SK-N-MC (cell line): ENCODE measurements around the gene KDM5B.

Source experiments
- DNase-seq: peaks from one replicate; pipeline ENCODE4 v3.0.0-alpha.2; 2011; ENCODE audit warnings: low read depth, low spot score
- H3K27ac ChIP-seq: fragments of 200-600 bp; sonication (generic); 2 replicates; pipeline ENCODE4 v1.5.1; 2016; ENCODE audit warnings: mixed run types
- H3K36me3 ChIP-seq: fragments of 200-600 bp; sonication (generic); 2 replicates; pipeline ENCODE4 v1.6.1; 2017; ENCODE audit warnings: antibody characterized with exemption, low read length, mixed read lengths; ENCODE audit not compliant: insufficient read depth
- H3K4me3 ChIP-seq: fragments of 200-600 bp; sonication (generic); 2 replicates; pipeline ENCODE4 v1.5.1; 2016
- H3K9ac ChIP-seq: fragments of 200-600 bp; sonication (generic); 2 replicates; pipeline ENCODE4 v1.8.0; 2017; ENCODE audit warnings: mixed run types, mixed read lengths; ENCODE audit not compliant: insufficient read length
- H3K9me3 ChIP-seq: fragments of 200-600 bp; sonication (generic); 2 replicates; pipeline ENCODE4 v1.6.1; 2017; ENCODE audit warnings: low read depth, mild to moderate bottlenecking, antibody characterized with exemption, low read length, moderate library complexity, mixed read lengths
- EZH2 ChIP-seq: fragments of 200-600 bp; sonication (generic); IDR thresholded peaks from one replicate; pipeline ENCODE4 v1.6.1; 2017; ENCODE audit warnings: antibody characterized with exemption
- FOXP2 ChIP-seq: optimal IDR thresholded peaks from 2 replicates; pipeline ENCODE3; 2011; ENCODE audit warnings: mild to moderate bottlenecking, moderate library complexity; ENCODE audit not compliant: insufficient read depth; ENCODE audit errors: extremely low read length, control extremely low read depth
- POLR2AphosphoS5 ChIP-seq: IDR thresholded peaks from 2 replicates; pipeline ENCODE4 v1.6.1; 2012; ENCODE audit warnings: mild to moderate bottlenecking, low read depth, low read length, borderline replicate concordance

Gene KDM5B

GRCh38 chr1:202713110-202713509 is 95.1 kb downstream of the KDM5B start:
- H3K9ac ChIP-seq: no peak overlapping the region
- no peak for DNase-seq
- no peak overlapping the region for H3K4me3 ChIP-seq
- no peak for TF ChIP-seq FOXP2
- TF ChIP-seq POLR2AphosphoS5: no peak
- no peak for TF ChIP-seq EZH2
- H3K36me3 ChIP-seq: no peaks in the 10 kb centered on the region
- H3K9me3 ChIP-seq: no peaks in the 10 kb centered on the region
- H3K27ac ChIP-seq: no peak overlapping the region

GRCh38 chr1:202711949-202712635 is 96.1 kb downstream of the KDM5B start:
- no peak for TF ChIP-seq FOXP2
- Histone ChIP-seq H3K27ac (no peak overlapping the region), H3K9ac (no peak overlapping the region), H3K4me3 (no peak overlapping the region), H3K9me3 (no peaks in the 10 kb centered on the region), H3K36me3 (no peaks in the 10 kb centered on the region)
- DNase-seq: no peak

DNA sequence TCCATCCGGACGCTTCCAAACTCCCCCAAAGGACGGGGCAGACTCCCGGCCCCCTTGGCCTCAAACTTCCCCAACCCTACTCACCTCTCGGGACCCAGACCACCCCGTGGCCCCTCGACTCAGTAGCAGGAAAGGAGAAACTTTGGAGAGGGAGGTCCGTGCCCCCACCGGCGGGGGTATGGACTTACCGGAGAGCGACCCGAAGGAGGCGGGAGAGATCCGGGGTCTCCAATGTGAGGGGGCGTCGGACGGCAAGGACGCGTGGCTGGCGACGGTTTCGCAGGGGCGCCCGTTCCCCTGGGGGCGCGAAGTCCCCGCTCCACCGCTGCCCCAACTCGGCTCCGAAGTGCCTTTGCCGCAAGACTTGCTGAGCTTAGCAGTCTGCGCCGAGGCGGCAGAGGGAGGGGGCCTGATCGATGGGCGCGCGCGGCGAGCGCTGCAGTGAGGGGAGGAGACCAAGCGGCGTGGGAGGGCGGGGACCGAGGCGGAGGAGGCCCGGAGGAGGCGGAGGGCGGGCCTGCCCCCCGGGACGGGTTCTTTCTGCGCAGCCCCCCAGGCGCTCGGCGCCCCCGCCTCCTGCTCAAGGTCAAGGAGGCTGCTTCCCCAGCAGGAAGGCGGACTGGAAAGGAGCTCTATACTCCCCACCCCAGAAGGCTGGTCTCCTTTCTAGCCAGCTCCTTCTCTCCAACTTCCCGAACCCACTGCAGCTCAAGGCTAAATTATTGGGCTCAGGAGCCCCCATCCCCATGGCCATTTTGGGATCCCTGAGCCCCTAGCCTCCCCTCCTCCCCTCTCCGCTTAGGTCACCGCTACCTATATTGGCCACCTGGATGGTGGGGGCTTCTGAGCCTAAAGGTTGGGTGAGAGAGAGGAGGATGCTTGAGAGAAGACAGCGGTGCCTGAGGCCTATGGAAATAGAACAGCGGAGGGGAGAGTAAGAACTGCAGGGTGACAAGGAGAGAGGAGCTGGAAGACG is 97.9 kb downstream of the KDM5B start, which contains the start of gene SYT2:
Gene SYT2, minus strand, starts transcription at position 385 of the 976 bp plus-strand sequence. CDS start 104,682 bp downstream, outside the sequence.
- Histone ChIP-seq H3K9ac (peak within 1 kb of the TSS; percentile 68), H3K4me3 (peak within 1 kb of the TSS; percentile 92), H3K9me3 (no peaks in the 10 kb centered on the region), H3K36me3 (no peaks in the 10 kb centered on the region), H3K27ac (no peak within 1 kb of the TSS)
- no peak for DNase-seq
- TF ChIP-seq EZH2 (no peak), FOXP2 (no peak), POLR2AphosphoS5 (peak; percentile 50; the same call in 1 of the 2 replicates)

DNA sequence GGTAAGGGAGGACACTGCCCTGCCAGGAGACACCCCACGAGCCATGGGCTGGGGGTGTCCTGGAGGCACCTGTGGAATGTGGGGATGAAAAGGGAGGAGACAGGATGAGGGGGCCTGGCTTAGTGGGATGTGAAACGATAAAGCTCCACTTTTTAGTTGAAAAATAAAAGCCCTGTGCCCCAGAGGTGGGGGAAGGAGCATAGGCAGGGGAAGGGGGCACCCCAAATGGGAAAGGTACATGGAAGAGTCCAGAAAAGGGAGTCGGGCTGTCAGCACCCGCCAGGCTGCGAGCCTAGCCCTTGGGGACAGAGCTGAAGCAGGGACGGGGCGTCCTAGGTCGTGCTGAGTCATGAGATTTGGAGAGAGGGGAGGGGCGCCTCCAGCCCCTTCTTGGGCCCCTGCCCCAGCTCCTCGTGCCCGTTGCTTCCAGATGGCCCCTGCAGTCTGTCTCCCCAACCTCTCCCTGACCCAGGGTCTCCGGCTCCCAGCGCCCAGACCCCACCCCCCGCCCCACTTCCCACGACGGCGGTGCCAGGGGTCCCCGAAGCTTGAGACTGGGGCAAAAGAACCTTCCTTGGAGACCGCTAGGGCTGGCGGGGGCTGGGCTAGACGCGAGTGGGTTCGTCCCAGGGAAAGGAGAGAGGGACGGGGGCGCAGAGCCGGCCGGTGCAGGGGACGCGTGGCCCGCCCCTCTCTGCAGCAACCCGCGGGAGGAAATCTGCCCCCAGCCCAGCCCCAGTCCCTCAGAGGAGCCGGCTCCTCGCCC is 98.8 kb downstream of the KDM5B start:
- TF ChIP-seq POLR2AphosphoS5: no peak
- no peak for TF ChIP-seq FOXP2
- no peak for TF ChIP-seq EZH2
- Histone ChIP-seq H3K9me3 (no peaks in the 10 kb centered on the region), H3K36me3 (no peaks in the 10 kb centered on the region), H3K27ac (no peak overlapping the region), H3K9ac (peak overlapping the region; percentile 68), H3K4me3 (peak overlapping the region; percentile 92)
- DNase-seq: no peak

DNA sequence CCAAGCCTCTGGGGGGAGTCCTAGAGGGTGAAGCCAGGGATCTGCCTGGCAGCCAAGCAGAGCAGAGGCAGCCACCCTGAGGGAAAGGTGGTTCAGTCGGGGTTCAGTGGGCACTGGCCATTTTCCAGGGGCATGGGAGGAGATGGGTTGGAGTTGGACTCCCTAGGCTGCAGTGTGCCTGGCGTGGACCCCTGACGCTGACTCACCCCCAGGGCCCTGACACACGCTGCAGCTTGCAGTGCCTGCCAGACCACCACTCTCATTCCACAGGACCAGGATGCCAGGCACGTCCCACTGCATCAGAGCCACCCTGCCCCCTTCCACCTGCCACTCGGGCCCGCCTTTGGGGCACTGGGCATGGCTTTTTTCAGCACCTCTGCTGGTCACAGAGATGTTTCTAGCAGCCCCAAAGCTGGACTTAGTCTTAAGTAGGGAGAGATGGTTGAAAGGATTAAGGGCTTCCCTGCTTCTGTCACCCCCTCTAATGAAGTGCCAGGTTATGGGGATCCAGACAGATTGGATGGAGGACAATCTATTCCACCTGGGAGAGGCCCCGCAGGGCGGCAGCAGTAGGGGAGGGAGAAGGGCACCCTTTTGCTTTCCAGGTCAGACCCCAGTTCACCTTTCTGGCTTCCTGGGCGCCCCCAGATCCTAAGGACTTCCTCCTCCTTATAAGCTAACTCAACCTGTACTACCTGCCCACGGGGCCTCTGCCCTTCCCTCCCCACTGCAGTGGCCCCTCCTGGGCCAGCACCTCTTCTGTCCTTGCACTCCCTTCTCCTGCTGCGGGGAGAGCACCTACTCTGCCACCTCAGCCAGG is 99.6 kb downstream of the KDM5B start:
- no peak overlapping the region for H3K4me3 ChIP-seq
- no peak for DNase-seq

DNA sequence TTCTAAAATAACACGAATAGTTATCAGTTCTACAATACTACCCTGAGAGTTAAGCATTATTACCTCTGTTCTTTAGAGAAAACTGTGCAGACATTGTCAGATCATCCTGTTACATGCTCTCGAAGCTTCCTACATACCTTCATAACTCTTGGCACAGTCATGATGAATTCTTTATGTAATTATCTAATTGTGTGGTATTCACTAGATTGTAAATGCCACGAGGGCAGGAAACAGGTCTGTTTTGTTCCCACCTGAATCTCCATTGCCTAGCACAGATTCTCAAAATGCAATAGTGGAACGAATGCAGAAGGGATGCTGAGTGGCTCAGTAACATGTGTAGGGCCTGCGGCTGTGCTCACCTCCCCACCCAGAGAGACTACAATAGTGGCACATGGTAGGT is 101.4 kb downstream of the KDM5B start:
- Histone ChIP-seq H3K36me3 (no peaks in the 10 kb centered on the region), H3K9me3 (no peaks in the 10 kb centered on the region), H3K27ac (no peak overlapping the region), H3K9ac (no peak overlapping the region), H3K4me3 (no peak overlapping the region)
- TF ChIP-seq FOXP2 (no peak), EZH2 (no peak), POLR2AphosphoS5 (no peak)
- no peak for DNase-seq

More for the DNA sequence above, 99.6 kb downstream of the KDM5B start:
- Histone ChIP-seq H3K9me3 (no peaks in the 10 kb centered on the region), H3K9ac (no peak overlapping the region), H3K27ac (no peak overlapping the region), H3K36me3 (no peaks in the 10 kb centered on the region)
- no peak for TF ChIP-seq POLR2AphosphoS5
- no peak for TF ChIP-seq FOXP2
- no peak for TF ChIP-seq EZH2

- H3K4me3 ChIP-seq: no peak overlapping the region
- DNase-seq: no peak
- no peaks in the 10 kb centered on the region for H3K36me3 ChIP-seq
- no peak overlapping the region for H3K9ac ChIP-seq
- H3K9me3 ChIP-seq: no peaks in the 10 kb centered on the region
- TF ChIP-seq FOXP2: no peak
- no peak for TF ChIP-seq POLR2AphosphoS5
- no peak for TF ChIP-seq EZH2
- no peak overlapping the region for H3K27ac ChIP-seq
Measured at GRCh38 chr1:202704601-202705000, 103.6 kb downstream of the KDM5B start.
